HG03565 (cell line): Measurements from ENCODE around the gene SH3PXD2A.
"Not testable (repeated sequence)": the region's sequence is repeated elsewhere in the genome, so short reads cannot be mapped to it uniquely, and the experiment has no call there.

Experiments used
- ATAC-seq: cut with Tn5 transposase; IDR thresholded peaks from one replicate; pipeline ENCODE4 v1.9.1; 2021; ENCODE audit warnings: mild to moderate bottlenecking, moderate library complexity; ENCODE audit not compliant: unreplicated experiment

The SH3PXD2A gene

GRCh38 chr10:103793429-103793828 is 61.9 kb downstream of the SH3PXD2A start:
- ATAC-seq, result no peak

DNA sequence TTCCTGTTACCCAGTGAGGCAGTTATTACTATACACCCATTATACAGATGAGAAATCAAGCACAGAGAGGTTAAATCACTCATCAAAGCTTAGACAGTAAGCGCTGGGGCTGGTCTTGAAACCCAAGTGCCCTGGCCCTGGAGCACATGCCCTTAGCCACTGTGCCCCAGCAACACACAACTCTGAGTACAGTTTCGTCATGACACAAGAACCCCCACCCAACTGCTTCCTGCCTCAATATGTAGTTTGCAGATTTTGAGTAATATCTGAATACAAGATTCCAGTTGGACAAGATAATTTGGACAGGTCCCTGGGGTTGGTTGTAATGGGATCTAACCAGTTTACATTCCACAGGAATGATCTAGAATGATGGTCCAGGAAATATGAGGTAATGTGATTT is 62.8 kb downstream of the SH3PXD2A start:
- ATAC-seq, result no peak

DNA sequence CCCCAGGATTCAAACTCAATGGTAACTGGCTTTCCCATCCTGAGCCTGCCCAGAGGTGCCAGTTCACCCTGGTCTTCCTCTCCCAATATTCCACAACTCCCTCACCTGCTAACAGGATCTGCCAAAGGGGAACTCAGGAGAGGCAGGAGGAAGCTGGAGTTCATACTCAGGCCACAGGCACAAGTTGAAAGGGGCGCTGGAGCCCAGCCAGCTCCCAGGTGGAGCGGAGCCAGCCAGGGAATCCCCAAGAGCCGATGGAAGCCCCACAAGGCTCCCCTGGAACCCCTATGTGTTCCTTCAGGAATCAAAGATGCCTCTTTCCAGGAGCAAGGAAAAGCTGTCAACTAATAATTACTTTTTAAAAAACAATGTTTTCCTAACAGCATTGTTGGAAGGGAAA is 63.5 kb downstream of the SH3PXD2A start:
- ATAC-seq, result no peak

DNA sequence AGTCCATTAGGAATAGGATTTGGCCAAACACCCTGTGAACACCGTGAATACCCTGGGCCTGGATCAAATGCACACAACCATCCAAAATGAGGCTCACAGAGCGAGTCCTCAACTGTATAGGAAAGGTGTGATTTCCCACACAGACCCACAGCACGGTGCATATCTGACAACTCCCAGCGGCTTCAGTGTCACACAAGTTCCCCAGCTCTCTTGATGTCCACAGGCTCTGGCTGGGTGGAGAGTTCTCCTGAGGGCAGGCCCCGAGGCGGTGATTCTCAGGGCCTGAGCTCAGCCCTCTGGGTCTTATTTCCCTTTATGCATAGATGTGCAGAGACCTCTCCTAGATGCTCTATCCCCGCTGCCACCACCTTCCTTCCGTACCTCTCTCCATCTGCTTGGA is 64.1 kb downstream of the SH3PXD2A start:
- no peak for ATAC-seq

GRCh38 chr10:103790580-103790979 is 64.8 kb downstream of the SH3PXD2A start:
- ATAC-seq, result no peak

GRCh38 chr10:103789771-103790201 is 65.6 kb downstream of the SH3PXD2A start:
- no peak for ATAC-seq

DNA sequence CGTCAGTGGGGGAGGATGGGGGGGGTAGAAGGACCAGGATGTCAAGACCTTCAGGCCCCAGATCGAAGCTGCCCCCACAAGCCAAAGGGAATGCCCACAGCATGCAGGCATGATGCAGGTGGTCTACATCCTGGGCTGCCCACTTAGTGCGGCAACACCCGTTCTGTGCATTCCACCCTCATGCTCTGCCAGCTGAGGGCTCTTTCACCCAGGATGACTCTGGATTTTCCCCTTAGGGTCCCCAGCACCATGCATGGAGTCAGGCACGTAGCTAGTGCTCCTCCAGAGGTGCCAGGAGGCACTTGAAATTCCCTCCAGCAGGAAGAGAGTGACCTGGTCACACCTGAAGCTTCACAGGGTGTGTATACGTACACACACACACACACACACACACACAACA is 66.2 kb downstream of the SH3PXD2A start:
- ATAC-seq, result no peak

GRCh38 chr10:103787331-103787730 is 68.0 kb downstream of the SH3PXD2A start:
- no peak for ATAC-seq

DNA sequence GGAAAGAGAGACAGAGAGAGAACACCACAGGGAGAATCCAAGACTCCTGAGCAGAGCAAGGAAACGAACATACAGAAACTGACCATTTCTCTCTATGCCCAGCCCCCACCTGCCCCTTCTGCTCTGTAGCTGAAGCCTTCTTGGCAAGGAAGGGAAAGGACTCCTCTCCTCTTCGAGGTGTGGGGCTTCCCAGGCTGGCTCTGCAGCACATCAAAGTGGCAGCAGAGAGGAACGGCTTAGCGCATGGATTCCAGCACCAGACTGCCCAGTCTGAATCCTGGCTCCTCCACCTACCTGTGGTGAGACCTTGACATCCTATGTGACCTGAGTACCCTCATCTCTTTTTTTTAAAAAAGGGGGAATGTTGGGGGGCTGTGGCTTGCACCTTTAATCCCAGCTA is 69.4 kb downstream of the SH3PXD2A start:
- no peak for ATAC-seq

DNA sequence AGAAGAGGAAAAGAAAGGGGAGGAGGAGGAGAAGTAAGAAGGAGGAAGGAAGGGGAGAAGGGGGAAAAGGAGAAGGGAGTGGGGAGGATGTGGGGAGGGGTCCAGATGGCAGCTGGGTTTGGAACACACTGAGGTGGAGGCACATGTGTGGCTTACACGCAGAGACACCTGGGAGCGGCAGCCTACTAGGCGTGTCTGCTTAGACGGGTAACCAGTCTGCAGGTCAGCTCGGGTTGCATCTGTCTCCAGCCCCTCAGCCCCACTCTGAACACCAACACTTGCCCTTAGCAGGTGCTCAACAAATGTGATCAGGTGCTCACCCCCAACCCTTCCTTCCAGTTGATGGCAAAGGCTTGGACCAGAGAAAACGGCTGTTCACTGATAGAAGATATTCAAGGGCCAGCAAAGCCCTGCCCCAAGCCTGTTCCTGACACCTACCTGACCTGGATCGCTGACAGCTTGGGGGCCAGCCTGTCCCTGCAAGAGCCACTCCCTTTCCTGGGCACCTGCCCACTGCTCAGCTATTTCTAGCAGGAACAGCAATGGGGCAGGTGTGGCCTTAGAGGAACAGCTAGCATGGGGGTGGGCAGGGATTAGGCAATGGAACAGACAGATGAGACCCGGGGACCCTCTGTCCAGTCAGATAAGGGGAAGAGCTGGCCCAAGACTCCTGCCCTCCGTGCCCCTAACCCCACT is 70.5 kb downstream of the SH3PXD2A start:
- no peak for ATAC-seq

- no peak for ATAC-seq
These were observed 71.3 kb downstream of the SH3PXD2A start for GRCh38 chr10:103784089-103784488.

GRCh38 chr10:103783681-103784080 is 71.7 kb downstream of the SH3PXD2A start:
- no peak for ATAC-seq

DNA sequence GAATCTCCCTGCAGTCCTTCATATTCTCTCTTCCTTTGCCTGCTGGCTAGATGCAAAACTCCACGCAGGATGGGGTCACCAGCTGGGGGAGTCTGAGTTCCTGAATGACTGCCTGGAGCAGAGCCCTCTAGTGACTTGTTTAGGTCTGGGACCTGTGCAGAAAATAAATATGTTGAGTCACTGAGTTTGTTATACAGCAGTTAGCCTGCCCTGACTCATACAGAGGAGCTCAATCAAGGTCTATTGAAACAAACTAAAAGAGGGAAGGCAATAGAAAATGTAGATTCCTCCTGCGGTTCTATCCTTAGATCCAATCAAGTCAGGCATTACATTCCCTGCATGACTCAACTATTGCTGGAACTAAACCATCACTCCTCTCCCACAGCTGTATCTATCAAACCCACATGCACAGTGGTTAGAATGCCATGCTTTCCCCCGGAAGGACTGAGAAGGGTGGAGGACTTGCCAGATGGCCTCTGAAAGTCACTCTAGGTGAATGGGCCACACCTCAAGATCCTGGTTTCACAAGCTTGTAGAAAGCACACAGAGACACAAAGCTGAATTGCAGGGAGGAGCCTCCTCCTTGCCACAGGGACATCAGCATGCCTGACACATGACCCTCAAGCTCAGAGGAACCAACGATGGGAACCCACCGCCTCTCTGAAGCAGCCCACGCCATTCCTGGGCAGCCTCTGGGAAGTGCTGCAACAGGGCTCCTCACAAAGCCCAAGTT is 73.9 kb downstream of the SH3PXD2A start:
- no peak for ATAC-seq

- no peak for ATAC-seq
These were observed 74.9 kb downstream of the SH3PXD2A start for GRCh38 chr10:103780242-103781149.

- ATAC-seq, result no peak
These were observed 76.8 kb downstream of the SH3PXD2A start for GRCh38 chr10:103778358-103779139.

- ATAC-seq, result no peak
These were observed 78.3 kb downstream of the SH3PXD2A start for GRCh38 chr10:103776878-103777591.

DNA sequence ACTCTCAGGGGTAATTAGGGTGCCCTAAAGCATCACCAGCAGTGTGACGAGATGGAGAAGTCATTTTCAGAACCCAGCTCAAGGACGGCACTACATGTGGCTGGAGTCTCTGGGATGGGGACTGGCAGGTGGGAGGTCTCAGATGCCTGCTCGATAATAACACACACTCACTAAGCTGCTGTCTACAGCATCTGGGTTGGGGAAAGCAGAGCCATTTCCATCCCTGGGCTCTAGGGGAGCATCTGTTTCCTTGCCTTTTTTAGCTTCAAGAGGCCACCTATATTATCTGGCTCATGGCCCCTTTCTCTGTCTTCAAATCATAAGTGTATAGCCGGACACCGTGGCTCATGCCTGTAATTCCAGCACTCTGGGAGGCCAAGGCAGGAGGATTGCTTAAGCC is 79.6 kb downstream of the SH3PXD2A start:
- no peak for ATAC-seq

GRCh38 chr10:103772846-103773245 is 82.5 kb downstream of the SH3PXD2A start:
- not testable (repeated sequence) for ATAC-seq

DNA sequence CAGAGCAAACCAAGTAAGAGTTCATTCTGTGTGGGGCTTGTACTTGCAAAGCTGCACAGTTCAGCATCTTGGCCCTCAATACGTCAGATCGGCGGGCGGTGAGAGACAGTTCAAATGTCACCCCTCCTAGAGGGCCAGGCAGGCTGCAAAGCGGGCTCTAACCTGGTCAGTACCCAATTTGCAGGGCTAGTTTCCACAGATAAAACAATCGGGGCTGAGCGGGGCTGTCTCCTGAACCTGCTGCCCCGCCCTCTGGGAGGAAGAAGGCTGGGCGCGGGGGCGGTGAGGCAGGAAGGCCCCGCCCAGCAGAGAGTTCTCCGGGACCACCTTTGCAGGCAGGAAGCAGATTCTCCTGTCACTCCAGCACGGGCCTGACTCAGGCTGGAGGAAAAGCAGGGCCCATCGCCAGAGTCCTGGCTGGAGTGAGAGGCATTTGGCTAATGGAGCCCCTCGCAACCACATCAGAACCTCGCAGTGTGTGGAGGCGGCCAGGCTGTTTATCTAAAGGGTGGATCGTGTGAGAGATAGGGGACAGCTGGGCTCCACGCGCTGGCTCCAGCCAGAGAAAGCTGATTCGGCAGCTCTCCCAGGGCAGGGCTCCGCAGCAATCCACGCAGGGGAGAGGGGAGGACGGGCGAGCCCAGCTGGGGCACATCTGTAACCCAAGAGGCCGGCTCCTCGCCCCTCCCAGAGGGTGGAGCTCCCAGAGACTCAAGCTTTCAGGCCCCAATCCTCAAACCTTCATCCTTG is 83.1 kb downstream of the SH3PXD2A start:
- peak; percentile 43 for ATAC-seq
